Subcutaneous adipose tissue (tissue), 4 donors: ENCODE data around the gene POLR2L. TPM values are rescaled to one million over a fixed set of nuclear protein-coding genes. Genes with fewer than 3 reads are reported as not detected.

Experiments
- total RNA-seq, 4 donors: library from RNA; depleted of rRNA; stranded (reverse); fragments of >200 nt; gene quantifications; one replicate each; pipeline ENCODE4 v1.1.0, GENCODE V29; 2016
- TF ChIP-seq, protein P1 (sequence below): fragments of 450-650 bp; IDR thresholded peaks from one replicate; pipeline ENCODE4 v1.5.1; 2016; ENCODE audit warnings: low read depth, mild to moderate bottlenecking, control low read depth, antibody characterized with exemption, moderate library complexity

The POLR2L gene
- total RNA-seq, 4 donors from 2014 or later: 80.7 to 158 (median 117) TPM

DNA sequence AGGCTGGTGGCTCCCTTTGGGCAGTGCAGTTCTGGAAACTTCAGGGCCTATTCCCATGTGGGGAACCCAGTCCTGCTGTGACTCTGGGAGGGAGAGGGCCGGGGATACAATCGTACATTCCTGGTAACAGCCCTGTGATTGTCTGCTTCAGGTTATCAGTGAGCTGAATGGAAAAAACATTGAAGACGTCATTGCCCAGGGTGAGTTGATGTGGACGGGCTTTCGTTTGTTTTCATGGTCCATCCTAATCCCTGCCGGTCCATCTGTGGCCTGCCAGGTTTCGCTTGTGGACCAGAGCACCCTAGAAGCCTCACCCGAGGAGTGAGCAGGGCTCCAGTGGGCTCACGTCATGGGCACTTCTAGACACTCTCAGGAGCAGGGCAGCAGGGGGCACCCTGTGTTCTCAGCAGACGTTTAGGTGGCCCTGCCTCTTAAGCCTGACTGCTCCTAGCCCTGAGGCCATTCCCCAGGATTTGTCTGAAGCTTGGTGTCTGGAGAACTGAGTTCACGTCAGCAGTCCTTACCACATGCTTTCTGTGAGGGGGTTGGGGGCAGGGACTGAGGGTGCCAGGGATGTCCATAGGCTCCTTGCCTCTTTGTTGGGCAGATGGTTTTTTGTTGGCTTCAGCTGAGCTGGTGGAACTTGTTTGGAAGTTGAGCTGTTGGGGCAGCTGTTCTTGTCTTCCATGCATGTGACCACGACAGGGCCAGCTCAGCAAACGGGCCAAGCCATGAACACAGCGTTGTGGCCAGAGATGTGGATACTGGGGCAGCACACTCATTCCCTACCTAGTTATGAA is 30.7 kb downstream of the POLR2L start:
- TF ChIP-seq, protein P1, sequence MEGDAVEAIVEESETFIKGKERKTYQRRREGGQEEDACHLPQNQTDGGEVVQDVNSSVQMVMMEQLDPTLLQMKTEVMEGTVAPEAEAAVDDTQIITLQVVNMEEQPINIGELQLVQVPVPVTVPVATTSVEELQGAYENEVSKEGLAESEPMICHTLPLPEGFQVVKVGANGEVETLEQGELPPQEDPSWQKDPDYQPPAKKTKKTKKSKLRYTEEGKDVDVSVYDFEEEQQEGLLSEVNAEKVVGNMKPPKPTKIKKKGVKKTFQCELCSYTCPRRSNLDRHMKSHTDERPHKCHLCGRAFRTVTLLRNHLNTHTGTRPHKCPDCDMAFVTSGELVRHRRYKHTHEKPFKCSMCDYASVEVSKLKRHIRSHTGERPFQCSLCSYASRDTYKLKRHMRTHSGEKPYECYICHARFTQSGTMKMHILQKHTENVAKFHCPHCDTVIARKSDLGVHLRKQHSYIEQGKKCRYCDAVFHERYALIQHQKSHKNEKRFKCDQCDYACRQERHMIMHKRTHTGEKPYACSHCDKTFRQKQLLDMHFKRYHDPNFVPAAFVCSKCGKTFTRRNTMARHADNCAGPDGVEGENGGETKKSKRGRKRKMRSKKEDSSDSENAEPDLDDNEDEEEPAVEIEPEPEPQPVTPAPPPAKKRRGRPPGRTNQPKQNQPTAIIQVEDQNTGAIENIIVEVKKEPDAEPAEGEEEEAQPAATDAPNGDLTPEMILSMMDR: no peak

DNA sequence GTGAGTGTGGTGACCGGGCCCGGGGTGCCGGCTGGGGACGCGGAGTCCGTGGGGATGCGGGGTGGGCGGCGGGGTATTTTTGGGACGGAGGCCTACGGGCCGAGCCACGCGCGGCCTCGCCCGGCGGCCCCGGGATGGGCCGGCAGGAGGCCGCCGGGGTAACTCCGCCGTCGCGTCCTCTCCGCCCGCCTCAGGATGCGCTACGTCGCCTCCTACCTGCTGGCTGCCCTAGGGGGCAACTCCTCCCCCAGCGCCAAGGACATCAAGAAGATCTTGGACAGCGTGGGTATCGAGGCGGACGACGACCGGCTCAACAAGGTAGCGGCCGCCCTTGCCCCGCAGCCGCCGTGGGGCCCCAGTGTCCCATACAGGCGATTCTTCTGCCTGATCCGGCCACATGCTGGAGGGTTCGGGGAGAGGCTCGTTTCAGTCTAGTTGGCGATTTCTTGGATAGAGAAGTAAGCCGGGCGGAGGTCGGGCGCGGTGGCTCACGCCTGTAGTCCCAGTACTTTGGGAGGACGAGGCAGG is 32.2 kb downstream of the POLR2L start:
- TF ChIP-seq, protein P1: no peak

DNA sequence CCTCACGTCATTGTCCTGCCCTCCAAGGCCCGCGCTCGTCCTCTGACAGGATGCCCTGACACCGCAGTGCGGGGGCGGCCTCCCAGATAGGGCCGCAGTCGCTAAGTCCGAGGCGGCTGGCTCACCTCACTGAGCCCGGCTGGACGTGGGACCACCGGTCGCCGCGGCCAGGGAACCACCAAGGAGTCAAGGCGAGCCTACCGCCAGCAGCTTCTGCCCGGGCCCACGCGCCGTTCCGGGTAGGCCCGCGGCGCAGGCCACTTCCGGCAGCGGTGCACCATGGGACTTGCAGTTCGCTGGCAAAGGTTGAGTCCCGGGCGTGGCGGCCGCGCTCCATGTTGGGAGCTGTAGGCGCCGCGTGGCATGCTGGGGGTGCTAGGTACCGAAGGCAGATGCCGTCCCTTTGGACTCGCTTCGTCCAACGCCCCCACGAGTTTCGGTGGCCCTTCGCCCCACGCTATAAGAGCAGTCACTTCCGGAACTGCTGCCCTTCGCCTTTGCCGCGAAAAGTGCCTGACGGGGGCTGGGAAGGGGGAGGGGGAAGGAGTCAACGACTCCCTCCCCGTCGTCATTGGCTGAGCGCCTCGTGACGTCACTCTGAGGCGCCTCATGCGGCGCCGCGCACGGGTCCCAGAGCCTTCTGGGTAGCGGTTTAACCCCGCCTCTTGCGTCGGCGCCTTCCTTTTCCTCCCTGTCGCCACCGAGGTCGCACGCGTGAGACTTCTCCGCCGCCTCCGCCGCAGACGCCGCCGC is 32.9 kb downstream of the POLR2L start, which contains the start of gene RPLP2:
Gene RPLP2, plus strand, starts transcription at position 681 of the 753 bp plus-strand sequence. CDS start 268 bp downstream, outside the sequence.
- TF ChIP-seq, protein P1: no peak

DNA sequence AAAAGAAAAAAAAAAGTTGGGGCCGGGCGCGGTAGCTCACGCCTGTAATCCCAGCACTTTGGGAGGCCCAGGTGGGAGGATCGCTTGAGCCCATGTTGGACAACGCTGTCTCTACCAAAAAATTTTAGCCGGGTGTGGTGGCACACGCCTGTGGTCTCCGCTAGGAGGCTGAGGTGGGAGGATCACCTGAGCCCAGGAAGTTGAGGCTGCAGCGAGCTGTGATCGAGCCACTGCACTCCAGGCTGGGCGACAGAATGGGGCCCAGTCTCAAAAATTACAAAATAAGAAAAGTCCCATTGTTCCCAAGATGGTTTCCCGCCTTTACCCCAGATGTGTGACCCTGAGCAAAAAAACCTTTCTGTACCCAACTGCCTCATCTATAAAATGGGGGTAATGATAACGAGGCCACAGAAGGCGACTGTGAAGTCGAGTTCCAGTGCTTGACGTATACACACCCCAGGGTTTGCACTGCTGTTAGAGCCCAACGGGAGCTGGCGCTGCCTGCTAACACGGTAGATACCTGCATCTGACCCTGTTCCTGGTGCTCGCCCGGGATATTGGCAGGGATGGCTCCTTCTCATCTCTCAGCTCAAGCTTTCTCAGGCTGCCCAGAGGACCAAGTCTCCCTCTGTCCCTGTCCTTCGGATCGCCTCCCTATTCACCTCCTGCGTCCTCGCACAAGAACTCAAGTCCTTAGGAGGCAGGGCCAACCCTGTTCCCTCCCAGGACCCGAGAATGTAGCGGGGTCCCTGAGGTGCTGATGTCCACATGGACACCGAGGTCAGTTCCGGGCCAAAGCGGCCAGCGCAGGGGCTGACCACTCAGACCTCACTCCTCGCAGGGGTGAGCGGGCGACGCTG is 33.7 kb downstream of the POLR2L start:
- TF ChIP-seq, protein P1: no peak

DNA sequence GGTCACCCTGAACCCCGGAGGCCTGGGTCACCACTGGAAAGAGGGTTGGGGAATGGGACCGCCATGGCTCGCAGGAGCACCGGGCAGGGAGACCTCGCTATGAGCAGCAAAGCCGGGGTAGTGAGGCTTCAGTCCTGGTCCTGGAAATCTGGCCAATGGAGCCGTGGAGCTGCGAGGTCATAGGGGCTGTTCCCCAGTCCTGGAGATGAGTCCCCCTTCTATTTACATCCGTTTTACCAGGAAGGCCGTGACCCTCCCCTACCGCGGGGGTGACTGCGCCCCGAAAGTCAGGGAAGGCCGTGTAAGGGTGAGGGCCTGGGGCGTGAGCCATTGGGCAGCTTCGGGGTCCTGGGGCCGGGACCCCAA is 37.7 kb downstream of the POLR2L start:
- TF ChIP-seq, protein P1: no peak

DNA sequence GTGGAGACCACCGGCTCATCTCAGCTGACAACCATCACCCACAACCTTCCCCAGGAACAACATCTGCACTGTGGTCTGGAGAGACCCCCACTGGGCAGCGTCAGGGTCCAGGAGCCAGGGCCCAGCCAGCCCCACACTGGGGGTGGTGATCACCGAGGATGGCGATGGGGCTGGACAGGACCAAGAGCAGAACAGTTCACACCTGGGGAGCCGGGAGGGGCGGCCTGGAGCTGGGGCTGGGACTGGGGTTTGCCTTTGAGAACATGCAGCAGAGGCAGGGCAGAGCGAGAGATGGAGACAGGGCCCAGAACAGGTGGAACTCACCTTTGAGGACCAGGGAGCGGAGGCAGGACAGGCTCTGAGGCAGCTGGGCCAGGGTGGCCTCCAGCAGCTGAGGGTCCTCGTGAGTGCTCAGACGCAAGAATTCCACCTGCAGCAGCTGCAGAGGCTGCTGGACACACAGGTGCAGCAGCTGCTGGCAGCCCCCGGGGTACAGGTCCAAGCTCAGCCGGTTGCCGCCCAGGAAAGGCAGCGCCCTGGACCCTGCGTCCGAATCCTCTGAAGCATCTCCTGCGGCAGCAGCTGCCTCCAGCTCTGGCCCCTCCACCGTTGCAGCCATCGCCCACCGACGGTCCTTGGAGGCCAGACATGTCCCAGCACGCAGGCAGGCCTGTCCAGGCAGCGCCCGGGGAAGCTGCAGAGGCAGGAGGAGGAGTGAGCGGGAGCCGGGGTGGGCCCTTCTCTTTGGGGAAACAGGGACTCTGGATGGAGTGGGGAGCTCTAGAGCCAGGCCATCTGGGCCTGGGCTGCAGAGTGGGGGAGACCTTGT is 38.3 kb downstream of the POLR2L start:
- TF ChIP-seq, protein P1: no peak
